Measurements from ENCODE around the gene FYB1.

Gene FYB1

DNA sequence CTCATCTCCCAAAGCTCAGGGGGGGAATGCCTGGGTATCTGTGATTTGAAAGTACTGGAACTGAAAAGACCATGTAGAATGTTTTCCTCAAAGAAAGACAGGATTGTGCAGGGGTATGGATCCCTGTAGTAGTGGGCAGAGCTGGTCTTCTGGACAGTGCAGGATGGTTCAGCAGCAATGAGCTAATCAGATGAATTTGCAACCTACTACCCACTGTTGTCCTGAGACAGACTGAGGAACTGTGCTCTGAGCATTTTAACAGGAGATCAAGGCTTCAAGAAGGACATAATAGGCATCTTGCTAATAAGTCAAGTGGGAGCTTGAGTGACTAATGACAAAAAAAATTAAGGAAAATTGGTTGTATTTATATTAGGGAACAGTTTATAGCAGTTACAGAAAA, 61.7 kb downstream of the FYB1 start:
- ChIA-PET CTCF (no interaction called here), POLR2A (ENCODE audit: low non-redundant PET) (no interaction called here)
- DNase-seq (ENCODE audit: low spot score) = no peak
- H3K27ac ChIP-seq = no peak overlapping the region
- TF ChIP-seq, protein P1, sequence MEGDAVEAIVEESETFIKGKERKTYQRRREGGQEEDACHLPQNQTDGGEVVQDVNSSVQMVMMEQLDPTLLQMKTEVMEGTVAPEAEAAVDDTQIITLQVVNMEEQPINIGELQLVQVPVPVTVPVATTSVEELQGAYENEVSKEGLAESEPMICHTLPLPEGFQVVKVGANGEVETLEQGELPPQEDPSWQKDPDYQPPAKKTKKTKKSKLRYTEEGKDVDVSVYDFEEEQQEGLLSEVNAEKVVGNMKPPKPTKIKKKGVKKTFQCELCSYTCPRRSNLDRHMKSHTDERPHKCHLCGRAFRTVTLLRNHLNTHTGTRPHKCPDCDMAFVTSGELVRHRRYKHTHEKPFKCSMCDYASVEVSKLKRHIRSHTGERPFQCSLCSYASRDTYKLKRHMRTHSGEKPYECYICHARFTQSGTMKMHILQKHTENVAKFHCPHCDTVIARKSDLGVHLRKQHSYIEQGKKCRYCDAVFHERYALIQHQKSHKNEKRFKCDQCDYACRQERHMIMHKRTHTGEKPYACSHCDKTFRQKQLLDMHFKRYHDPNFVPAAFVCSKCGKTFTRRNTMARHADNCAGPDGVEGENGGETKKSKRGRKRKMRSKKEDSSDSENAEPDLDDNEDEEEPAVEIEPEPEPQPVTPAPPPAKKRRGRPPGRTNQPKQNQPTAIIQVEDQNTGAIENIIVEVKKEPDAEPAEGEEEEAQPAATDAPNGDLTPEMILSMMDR (conservative IDR thresholded peaks at IDR 0.05; ENCODE audit: low read depth) = no peak

DNA sequence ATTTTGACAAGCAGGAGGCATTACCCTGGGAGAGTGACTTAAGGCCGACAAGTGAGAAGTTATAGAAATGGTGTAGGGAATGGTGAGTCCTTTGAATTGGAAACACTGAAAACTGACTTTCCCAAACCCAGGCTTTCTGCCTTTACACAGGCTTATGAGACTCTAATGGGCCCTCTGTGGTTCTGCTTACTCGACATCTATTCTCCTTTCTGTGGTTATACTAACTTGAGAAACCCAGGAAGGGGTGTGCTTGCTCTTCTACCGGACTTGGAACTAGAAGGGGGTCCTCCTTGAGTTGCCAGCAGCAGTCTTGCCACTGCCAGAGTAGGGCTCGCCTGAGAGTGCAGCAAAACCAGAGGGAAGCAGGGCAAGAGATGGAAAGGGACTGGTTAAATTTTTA, 63.3 kb downstream of the FYB1 start:
- ChIA-PET CTCF (interaction anchor here (0.7 kb wide), 1 partner anchor 103 kb away, joined by 5 read pairs; no protein-coding TSS in a partner anchor), POLR2A (ENCODE audit: low non-redundant PET) (no interaction called here)
- H3K27ac ChIP-seq = no peak overlapping the region
- TF ChIP-seq, protein P1 (conservative IDR thresholded peaks at IDR 0.05; ENCODE audit: low read depth) = no peak
- no peak for DNase-seq (ENCODE audit: low spot score)

DNA sequence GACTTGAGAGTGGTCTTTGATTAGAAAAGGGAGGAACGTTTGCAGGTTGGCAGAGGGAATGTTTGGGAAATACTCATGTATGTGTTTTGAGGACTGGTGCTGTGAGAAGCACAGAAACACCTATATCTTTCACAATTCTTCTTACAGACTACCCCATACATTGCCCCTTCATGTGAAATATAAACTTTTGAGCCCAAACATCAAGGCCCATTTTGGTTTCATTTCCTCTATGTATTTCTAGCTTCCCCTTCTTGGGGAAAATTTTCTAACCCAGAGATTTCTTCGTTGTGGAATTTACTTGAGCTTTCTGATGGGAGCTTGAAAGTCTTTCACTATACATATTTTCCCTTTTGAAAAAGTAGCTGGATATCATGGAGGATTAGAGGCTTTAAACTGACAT, 67.6 kb downstream of the FYB1 start:
- no peak for DNase-seq (ENCODE audit: low spot score)
- TF ChIP-seq, protein P1 (conservative IDR thresholded peaks at IDR 0.05; ENCODE audit: low read depth) = no peak
- no peak overlapping the region for H3K27ac ChIP-seq
- ChIA-PET CTCF (interaction anchor here (0.6 kb wide), 1 partner anchor 1344 kb away, joined by 3 read pairs; no protein-coding TSS in a partner anchor), POLR2A (ENCODE audit: low non-redundant PET) (no interaction called here)

DNA sequence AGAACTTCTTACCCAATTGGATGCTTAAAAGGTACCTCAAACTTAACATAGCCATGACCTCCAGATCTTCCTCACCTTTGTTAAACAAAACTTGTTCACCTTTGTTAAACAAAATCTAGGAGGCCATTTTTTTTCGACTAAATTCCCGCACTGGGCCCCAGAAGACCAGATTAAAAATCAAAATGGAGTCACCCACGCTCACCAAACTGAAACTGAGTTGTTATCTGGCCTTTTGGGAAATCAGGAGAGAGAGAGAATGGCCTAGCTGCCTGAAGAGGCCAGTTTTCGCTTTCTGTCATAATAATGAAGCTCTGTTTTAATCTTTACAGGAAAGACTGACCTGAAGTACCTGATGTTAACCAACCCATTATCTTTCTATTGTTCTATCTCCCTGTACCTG, 69.4 kb downstream of the FYB1 start:
- TF ChIP-seq, protein P1 (conservative IDR thresholded peaks at IDR 0.05; ENCODE audit: low read depth) = no peak
- no peak overlapping the region for H3K27ac ChIP-seq
- no peak for DNase-seq (ENCODE audit: low spot score)
- ChIA-PET POLR2A (ENCODE audit: low non-redundant PET) (no interaction called here), CTCF (interaction anchor here (0.6 to 1.1 kb wide), 5 partner anchors 29 to 363 kb away, joined by 3 to 4 read pairs (median 3); no protein-coding TSS in a partner anchor)

DNA sequence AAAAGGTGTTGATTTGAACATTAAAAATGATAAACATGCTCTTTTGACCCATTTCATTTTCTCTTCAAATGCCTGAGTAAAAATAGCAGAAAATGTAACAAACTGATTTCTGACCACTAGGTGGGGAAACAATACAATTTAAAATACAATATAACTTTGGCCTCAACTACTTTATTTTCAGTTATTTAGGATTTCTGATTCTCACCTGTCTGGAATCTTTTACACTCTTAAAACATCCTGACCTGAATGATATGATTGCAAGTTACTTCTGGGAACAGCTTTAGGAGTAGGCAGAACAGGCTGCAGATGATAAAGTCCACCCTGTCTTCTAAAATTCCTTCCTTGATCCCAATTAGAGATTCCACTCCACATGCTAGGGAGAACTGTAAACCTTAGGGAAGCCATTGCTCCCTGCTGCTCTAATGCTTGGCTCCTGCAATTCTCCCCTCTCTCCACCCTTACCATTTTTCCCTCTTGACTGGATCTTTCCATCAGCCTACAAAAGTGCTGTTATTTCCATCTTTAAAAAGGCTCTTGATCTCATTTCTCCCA, 70.3 kb downstream of the FYB1 start:
- ChIA-PET POLR2A (ENCODE audit: low non-redundant PET) (no interaction called here), CTCF (interaction anchor here (1.1 kb wide), 1 partner anchor 30 kb away, joined by 3 read pairs; no protein-coding TSS in a partner anchor)
- peak; percentile 23 for DNase-seq (ENCODE audit: low spot score)
- TF ChIP-seq, protein P1 (conservative IDR thresholded peaks at IDR 0.05; ENCODE audit: low read depth) = peak; percentile 51
- H3K27ac ChIP-seq = no peak overlapping the region

DNA sequence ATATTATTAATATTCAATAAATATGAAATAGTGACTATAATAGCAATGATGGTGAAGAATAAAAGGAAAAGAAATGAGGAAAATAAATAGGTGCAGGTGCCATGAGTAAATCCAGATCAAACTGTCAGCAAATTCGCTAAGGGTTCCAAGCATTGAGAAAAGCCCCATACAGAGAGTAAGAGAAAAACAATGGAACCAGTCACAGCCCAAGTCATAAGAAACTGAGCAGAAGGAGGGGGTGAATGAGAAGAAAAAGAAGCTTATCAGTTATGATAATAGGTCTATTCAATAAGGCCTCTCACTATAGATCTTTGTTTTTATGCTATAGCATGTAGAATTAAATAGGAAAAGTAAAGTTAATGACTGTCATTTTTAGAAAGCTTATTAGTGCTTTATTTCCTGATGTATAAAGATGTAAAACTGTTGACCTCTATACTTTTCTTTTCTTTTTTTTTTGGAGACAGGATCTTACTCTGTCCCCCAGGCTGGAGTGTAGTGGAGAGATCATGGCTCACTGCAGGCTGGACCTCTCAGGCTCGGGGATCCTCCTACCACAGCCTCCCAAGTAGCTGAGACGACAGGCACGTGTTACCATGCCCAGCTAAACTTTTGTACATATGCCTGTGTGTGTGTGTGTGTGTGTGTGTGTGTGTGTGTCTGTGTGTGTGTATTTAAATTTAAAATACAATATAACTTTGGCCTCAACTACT, 72.4 kb downstream of the FYB1 start:
- no peak overlapping the region for H3K27ac ChIP-seq
- ChIA-PET CTCF (interaction anchor here (1.2 kb wide), 2 partner anchors 67 to 70 kb away, joined by 3 to 4 read pairs; no protein-coding TSS in a partner anchor), POLR2A (ENCODE audit: low non-redundant PET) (no interaction called here)
- TF ChIP-seq, protein P1 (conservative IDR thresholded peaks at IDR 0.05; ENCODE audit: low read depth) = no peak
- no peak for DNase-seq (ENCODE audit: low spot score)
